BJ (cell line): ENCODE data around the gene ZNF385B. TPM values are rescaled to one million over a fixed set of nuclear protein-coding genes. Genes with fewer than 3 reads are reported as not detected.

ENCODE experiments used
- CTCF ChIA-PET: fragments of 350-600 bp; formaldehyde crosslinking; extraction: SDS; loops from one replicate; lab custom pipeline; 2021; ENCODE audit warnings: antibody characterized with exemption, inconsistent platforms; lab: Yijun Ruan, JAX
- POLR2A ChIA-PET: fragments of 300-600 bp; sonication (Branson Sonifier 250); formaldehyde crosslinking; extraction: SDS; loops from one replicate; lab custom pipeline; 2021; ENCODE audit warnings: antibody characterized with exemption; lab: Charles Lee
- DNase-seq: peaks from one replicate; pipeline ENCODE4 v3.0.0-alpha.2; 2011; ENCODE audit warnings: low read depth
- H3K27me3 ChIP-seq: 2 replicates; pipeline ENCODE4 v1.6.0; 2011; ENCODE audit warnings: low read length; ENCODE audit not compliant: control insufficient read depth, insufficient read depth
- H3K36me3 ChIP-seq: 2 replicates; pipeline ENCODE4 v1.5.1; 2011; ENCODE audit warnings: low read length; ENCODE audit not compliant: control insufficient read depth, insufficient read depth
- H3K4me3 ChIP-seq: 2 replicates; pipeline ENCODE4 v1.5.1; 2011; ENCODE audit warnings: low read depth, mild to moderate bottlenecking, control low read depth, low read length
- CTCF ChIP-seq: IDR thresholded peaks from 2 replicates; pipeline ENCODE4 v1.5.1; 2011; ENCODE audit warnings: low read depth, mild to moderate bottlenecking, control low read depth, inconsistent platforms, low read length, moderate library complexity; ENCODE audit not compliant: insufficient read depth
- polyA plus RNA-seq: library from polyadenylated mRNA; depleted of rRNA; stranded (reverse); fragments of >200 nt; gene quantifications from 2 replicates; pipeline ENCODE4 v1.2.3, GENCODE V29; 2011

ZNF385B gene
- polyA plus RNA-seq, 1 experiment: 0.22 TPM

GRCh38 chr2:179455824-179456223 lies 405.6 kb downstream of the ZNF385B start:
- TF ChIP-seq CTCF: no peak
- DNase-seq: no peak
- ChIA-PET POLR2A (interaction anchor here (0.7 kb wide), 1 partner anchor 12 kb away, joined by 5 read pairs; no protein-coding TSS in a partner anchor), CTCF (interaction anchor here (0.6 kb wide), 1 partner anchor 17 kb away, joined by 3 read pairs; no protein-coding TSS in a partner anchor)
- H3K4me3 ChIP-seq: no peak overlapping the region
- no peaks in the 10 kb centered on the region for H3K36me3 ChIP-seq
- no peaks in the 10 kb centered on the region for H3K27me3 ChIP-seq

- no peak for DNase-seq
- POLR2A ChIA-PET: no interaction called here
- CTCF ChIA-PET: interaction anchor here (0.6 kb wide), 1 partner anchor 17 kb away, joined by 3 read pairs; no protein-coding TSS in a partner anchor
- Histone ChIP-seq H3K36me3 (no peaks in the 10 kb centered on the region), H3K27me3 (no peaks in the 10 kb centered on the region), H3K4me3 (no peak overlapping the region)
- no peak for TF ChIP-seq CTCF
Observed at GRCh38 chr2:179455172-179455524, 406.3 kb downstream of the ZNF385B start.

- DNase-seq: peak; percentile 69
- no peak for TF ChIP-seq CTCF
- CTCF ChIA-PET: interaction anchor here (0.7 kb wide), 1 partner anchor 158 kb away, joined by 3 read pairs; no protein-coding TSS in a partner anchor
- no peaks in the 10 kb centered on the region for H3K36me3 ChIP-seq
- POLR2A ChIA-PET: no interaction called here
- H3K4me3 ChIP-seq: no peak overlapping the region
- no peaks in the 10 kb centered on the region for H3K27me3 ChIP-seq
Observed at GRCh38 chr2:179454443-179455171, 406.8 kb downstream of the ZNF385B start.

- ChIA-PET CTCF (no interaction called here), POLR2A (no interaction called here)
- H3K27me3 ChIP-seq: no peaks in the 10 kb centered on the region
- TF ChIP-seq CTCF: no peak
- no peak overlapping the region for H3K4me3 ChIP-seq
- no peak for DNase-seq
- no peaks in the 10 kb centered on the region for H3K36me3 ChIP-seq
Observed at GRCh38 chr2:179449010-179449409, 412.4 kb downstream of the ZNF385B start.

GRCh38 chr2:179447839-179448447 lies 413.5 kb downstream of the ZNF385B start:
- H3K27me3 ChIP-seq: no peaks in the 10 kb centered on the region
- ChIA-PET CTCF (interaction anchor here (0.6 kb wide), 1 partner anchor 1245 kb away, joined by 7 read pairs; no protein-coding TSS in a partner anchor), POLR2A (no interaction called here)
- H3K36me3 ChIP-seq: no peaks in the 10 kb centered on the region
- H3K4me3 ChIP-seq: no peak overlapping the region
- no peak for DNase-seq
- TF ChIP-seq CTCF: no peak
